HG03103 (cell line): ENCODE results near the gene THTPA.

ENCODE experiments used
- ATAC-seq: cut with Tn5 transposase; IDR thresholded peaks from one replicate; pipeline ENCODE4 v1.9.1; 2021; ENCODE audit warnings: low read depth; ENCODE audit not compliant: unreplicated experiment

Gene THTPA

GRCh38 chr14:23550131-23550811, 5.8 kb upstream of the THTPA start:
- ATAC-seq, result no peak

DNA sequence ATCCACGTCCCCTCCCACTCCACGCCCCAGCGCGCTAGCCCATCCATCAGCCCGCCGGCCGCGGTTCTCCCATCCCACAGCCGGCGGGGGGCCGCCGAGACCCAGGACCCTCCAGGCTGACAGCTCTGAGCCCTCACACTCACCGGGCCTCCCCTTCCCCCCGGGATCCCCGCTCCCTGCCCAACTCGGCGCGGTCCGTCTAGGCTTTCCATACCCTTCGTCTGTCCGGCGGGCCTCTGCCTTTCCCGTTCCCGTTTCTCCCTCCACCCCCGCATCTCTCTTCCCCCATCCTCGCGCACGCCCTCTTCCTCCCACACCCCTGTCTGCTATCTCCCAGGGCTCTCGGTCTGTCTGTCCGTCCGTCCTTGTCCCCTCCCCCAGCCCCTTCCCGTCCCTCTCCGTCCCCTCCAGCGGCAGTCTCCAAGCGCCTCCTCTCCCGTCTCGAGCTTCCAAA, 5.2 kb upstream of the THTPA start:
- ATAC-seq, result no peak

GRCh38 chr14:23551266-23552028, 4.6 kb upstream of the THTPA start, which contains the start of gene ZFHX2:
ZFHX2 (minus strand) TSS chr14:23551765; CDS start chr14:23535325, 16,440 bp downstream.
- ATAC-seq, result no peak

DNA sequence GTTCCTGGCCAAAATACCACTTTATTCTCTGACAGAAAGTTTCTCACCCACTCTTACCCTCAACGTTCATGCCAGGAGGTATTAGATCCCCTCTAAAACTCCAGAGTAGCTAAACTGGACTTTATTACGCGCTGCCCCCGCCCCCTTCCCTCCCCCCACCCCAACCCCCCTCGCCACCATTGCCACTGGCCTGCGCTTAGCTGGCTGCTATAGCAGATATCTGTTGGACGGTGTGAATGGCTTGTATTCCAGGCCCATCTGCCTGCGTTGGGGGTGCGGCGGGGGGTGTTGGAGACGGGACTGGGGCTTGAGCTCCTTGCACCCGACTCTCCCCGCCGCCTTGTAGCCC, 564 bp upstream of the THTPA start:
- no peak for ATAC-seq

DNA sequence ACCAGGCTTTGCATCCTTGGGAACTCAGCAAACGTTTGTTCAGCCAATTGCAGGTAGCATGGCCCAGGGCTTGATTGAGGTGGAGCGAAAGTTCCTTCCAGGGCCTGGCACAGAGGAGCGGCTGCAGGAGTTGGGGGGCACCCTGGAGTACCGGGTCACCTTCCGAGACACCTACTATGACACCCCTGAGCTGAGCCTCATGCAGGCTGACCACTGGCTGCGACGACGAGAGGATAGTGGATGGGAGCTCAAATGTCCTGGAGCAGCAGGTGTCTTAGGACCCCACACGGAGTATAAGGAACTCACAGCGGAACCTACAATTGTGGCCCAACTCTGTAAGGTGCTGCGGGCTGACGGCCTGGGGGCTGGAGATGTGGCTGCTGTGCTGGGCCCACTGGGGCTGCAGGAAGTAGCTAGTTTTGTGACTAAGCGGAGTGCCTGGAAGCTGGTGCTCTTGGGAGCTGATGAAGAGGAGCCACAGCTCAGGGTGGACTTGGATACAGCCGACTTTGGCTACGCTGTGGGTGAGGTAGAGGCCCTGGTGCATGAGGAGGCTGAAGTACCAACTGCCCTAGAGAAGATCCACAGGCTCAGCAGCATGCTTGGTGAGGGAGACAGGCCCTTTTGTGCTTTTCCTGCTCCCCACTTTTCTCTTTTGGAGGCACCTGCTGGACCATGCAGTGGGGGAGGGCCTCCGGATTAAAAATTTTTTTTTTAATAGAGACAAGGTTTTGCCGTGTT, 799 bp downstream of the THTPA start:
- no peak for ATAC-seq

GRCh38 chr14:23557521-23557920, 1.4 kb downstream of the THTPA start:
- no peak for ATAC-seq

- no peak for ATAC-seq
These were observed 1.9 kb downstream of the THTPA start for GRCh38 chr14:23557946-23558345.

GRCh38 chr14:23558346-23559009, 2.4 kb downstream of the THTPA start:
- ATAC-seq, result no peak

- no peak for ATAC-seq
These were observed 3.2 kb downstream of the THTPA start for GRCh38 chr14:23559010-23559925.

GRCh38 chr14:23559926-23560520, 4.0 kb downstream of the THTPA start:
- no peak for ATAC-seq

DNA sequence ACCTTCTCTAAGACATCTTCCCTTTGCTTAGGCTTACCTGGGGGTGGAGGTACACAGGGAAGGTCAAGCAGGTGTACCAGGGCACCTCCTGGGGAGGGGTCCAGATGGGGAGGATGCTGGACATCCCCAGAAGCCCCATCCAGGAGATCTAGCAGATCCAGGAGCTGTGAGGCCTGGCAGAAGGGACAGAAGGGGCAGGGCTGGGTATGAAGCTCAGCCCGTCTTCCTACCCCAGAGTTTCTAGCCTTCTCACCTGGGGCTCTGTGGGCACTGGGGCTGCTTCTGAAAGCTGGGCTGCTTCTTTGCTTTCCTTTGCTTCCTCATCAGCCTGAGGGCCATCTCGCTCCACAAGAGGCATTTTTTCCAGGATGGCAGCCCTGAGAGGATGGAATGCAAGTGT, 5.2 kb downstream of the THTPA start:
- ATAC-seq, result no peak

DNA sequence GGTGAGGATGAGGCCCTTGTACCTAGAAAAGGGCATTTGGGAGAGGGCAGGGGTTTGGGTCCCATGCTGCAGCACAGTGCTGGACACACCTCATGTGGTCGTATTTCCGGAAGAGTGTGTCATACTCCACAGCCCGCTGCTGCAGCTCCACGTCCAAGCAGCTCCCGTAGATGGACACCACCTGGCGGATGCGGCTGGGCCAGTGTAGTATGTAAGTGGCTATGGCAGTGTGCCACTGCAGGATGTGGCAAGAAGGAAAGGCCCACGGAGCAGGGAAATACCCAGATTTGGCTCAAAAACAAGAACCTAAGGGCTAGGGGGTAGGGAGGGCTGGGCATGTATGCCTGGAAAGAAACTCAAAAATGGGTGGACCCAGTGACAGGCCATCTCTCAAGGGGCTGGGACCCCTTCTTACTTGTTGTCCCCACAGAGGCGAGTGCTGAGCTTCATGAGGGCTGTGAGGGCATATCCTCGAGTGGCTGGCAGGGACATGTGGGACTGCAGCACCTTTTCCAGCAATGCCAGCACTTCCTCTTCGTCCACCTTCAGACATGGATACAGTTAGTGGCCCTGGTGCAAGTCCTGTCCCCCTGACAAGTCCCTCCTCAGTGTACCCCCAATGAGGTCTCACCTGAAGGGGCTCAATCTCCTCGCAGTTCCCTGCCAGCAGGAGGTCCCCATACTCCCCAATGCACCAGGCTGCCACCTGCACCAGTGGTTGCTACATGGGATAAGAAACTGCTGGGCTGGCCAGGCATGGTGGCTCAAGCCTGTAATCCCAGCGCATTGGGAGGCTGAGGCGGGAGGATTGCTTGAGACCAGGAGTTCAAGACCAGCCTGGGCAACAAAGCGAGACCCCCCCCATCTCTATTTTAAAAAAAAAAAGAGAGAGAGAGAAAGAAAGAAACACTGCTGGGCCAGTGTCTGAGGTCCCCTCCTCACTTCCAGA, 6.1 kb downstream of the THTPA start:
- ATAC-seq, result no peak

- ATAC-seq, result no peak
These were observed 6.9 kb downstream of the THTPA start for GRCh38 chr14:23562822-23563472.

DNA sequence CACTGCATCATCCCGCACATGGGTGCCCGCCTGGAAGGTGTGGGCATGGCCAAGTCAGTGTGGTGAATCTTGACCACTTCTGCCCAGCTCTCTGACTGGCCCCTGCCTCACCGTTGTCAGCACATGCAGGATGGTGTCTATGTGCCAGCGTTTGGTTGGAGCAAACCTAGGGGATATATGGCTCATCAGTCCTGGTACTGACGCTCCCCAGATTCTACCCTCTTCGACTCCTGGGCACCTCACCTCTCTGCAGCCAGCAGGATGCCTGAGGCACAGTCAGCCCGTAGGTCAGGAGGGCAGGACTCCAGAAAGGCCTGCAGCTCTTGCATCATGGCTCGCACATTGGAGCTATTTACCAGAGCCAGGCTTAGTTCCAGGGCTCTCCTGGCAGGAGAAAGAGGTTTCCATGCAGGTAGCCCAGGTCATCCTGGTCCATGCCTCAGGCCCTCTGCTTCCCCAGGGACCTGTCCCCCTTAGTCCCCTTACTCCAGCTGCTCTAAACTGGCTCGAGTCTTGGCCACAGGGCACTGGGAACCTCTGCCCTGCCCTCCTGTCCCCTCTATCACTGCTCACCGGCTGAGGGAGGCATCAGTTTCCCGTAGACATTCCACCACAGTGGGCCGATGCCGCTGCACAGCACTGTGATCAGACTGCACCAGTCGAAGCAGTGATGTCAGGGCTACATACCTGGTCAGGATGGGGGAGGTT, 7.6 kb downstream of the THTPA start:
- no peak for ATAC-seq

- ATAC-seq, result no peak
These were observed 8.2 kb downstream of the THTPA start for GRCh38 chr14:23564181-23564812.

DNA sequence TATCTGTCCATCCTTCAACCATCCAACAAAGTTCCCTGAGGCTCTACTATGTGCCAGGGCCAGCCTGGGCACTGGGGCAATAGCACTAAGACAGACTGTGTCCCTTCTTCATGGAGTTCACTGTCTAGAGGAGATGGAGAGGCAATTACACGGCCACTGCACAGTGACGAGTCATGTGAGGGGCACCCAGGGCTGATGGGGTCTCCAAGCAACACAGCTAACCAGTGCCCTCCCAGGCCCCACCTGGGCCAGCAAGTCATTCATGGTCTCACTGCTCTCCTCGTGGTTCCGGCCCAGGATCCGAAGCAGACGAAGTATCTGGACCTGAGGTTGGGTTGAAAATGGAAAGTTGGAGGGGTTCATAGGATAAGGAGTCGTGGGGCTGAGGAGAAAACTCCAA, 8.8 kb downstream of the THTPA start:
- no peak for ATAC-seq

- ATAC-seq, result no peak
These were observed 9.6 kb downstream of the THTPA start for GRCh38 chr14:23565626-23566025.
